Testis (tissue), 3 donors: ENCODE data around the gene COPS2. TPM values are rescaled to one million over a fixed set of nuclear protein-coding genes. Genes with fewer than 3 reads are reported as not detected.

Experiments
- DNase-seq: peaks from one replicate; pipeline ENCODE4 v3.0.0-alpha.2; 2019
- H3K27ac ChIP-seq, 2 donors: fragments of 200-600 bp; sonication (generic); one replicate each; pipeline ENCODE4 v1.5.1; 2019
- H3K27me3 ChIP-seq: fragments of 200-600 bp; sonication (generic); one replicate; pipeline ENCODE4 v1.5.1; 2019
- H3K36me3 ChIP-seq: fragments of 200-600 bp; sonication (generic); one replicate; pipeline ENCODE4 v1.5.1; 2017; ENCODE audit warnings: low read depth; ENCODE audit errors: missing control alignments
- H3K4me1 ChIP-seq: fragments of 200-600 bp; sonication (generic); one replicate; pipeline ENCODE4 v1.5.1; 2019
- H3K4me3 ChIP-seq, 2 donors: fragments of 200-600 bp; sonication (generic); one replicate each; pipeline ENCODE4 v1.5.1; 2017 to 2019
- H3K9me3 ChIP-seq: fragments of 200-600 bp; sonication (generic); one replicate; pipeline ENCODE4 v1.5.1; 2017
- POLR2A ChIP-seq: fragments of 450-650 bp; IDR thresholded peaks from one replicate; pipeline ENCODE4 v1.6.1; 2017; ENCODE audit warnings: antibody characterized with exemption, mild to moderate bottlenecking, moderate library complexity
- WGBS, 2 donors: methylation state at CpG; one replicate each; pipeline ENCODE4 v1.1.5; 2018; 5-methylcytosine and 5-hydroxymethylcytosine counted together
- intact Hi-C: fragments of 100-400 bp; cut with DNase I; formaldehyde crosslinking; loops from one replicate; pipeline ENCODE4 v1.15.1; 2023; ENCODE audit warnings: low total_unique reads
- polyA plus RNA-seq: library from polyadenylated mRNA; stranded (reverse); fragments of 350-450 nt; fragmentation: Illumina TruSeq; extraction: RNeasy Lipid Tissue Mini Kit (QIAGEN cat#74804); gene quantifications from one replicate; pipeline ENCODE4 v1.2.3, GENCODE V29; 2014; ENCODE audit warnings: low read depth, low replicate concordance; ENCODE audit not compliant: insufficient read depth
- total RNA-seq, 2 donors: library from RNA; depleted of rRNA; stranded (reverse); fragments of >200 nt; gene quantifications; one replicate each; pipeline ENCODE4 v1.2.3, GENCODE V29; 2016
- TF ChIP-seq, protein P1 (sequence below), 3 experiments: fragments of 450-650 bp in 2 of 3; fragments of 200-600 bp in 1 of 3; sonication (generic) in 1 of 3; IDR thresholded peaks; one replicate each; pipeline ENCODE4 v1.5.1; 2016 to 2019; ENCODE audit warnings: antibody characterized with exemption in 3 of 3, mild to moderate bottlenecking in 2 of 3, moderate library complexity in 1 of 3

COPS2 gene
- total and polyA plus RNA-seq, 3 donors from 2014 or later: 55.4 to 65.0 (median 62.4) TPM

DNA sequence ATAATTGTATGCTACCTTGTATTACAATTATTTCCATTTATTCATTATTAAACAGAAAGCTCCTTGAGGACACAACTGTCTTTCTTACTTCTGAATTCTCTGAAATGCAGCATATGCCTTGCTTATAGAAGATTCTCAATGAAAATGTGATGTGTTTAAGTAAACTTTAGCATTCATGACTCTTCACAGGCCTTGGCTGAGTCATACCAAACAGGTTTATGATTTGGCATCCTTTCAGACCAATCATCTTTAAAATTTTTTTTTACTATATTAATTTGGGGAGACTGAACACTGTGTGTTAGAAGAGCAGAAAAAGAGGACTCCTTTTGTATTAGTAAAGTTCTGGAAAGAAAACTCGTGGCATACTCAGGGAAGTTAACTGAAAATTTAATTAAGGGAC, 8.3 kb upstream of the COPS2 start:
- Histone ChIP-seq H3K4me1 (no peaks in the 10 kb centered on the region), H3K9me3 (no peaks in the 10 kb centered on the region), H3K27me3 (no peaks in the 10 kb centered on the region), H3K36me3 (no peaks in the 10 kb centered on the region), H3K4me3 (no peak overlapping the region), H3K27ac (no peak overlapping the region)
- DNase-seq: no peak
- TF ChIP-seq, protein P1, sequence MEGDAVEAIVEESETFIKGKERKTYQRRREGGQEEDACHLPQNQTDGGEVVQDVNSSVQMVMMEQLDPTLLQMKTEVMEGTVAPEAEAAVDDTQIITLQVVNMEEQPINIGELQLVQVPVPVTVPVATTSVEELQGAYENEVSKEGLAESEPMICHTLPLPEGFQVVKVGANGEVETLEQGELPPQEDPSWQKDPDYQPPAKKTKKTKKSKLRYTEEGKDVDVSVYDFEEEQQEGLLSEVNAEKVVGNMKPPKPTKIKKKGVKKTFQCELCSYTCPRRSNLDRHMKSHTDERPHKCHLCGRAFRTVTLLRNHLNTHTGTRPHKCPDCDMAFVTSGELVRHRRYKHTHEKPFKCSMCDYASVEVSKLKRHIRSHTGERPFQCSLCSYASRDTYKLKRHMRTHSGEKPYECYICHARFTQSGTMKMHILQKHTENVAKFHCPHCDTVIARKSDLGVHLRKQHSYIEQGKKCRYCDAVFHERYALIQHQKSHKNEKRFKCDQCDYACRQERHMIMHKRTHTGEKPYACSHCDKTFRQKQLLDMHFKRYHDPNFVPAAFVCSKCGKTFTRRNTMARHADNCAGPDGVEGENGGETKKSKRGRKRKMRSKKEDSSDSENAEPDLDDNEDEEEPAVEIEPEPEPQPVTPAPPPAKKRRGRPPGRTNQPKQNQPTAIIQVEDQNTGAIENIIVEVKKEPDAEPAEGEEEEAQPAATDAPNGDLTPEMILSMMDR (IDR thresholded peaks at IDR 0.05): no peak
- TF ChIP-seq POLR2A: no peak
- WGBS, 2 donors: 89 to 91% methylated on average over 1 of the region's 1 CpG
- intact Hi-C loops: no loop called here

DNA sequence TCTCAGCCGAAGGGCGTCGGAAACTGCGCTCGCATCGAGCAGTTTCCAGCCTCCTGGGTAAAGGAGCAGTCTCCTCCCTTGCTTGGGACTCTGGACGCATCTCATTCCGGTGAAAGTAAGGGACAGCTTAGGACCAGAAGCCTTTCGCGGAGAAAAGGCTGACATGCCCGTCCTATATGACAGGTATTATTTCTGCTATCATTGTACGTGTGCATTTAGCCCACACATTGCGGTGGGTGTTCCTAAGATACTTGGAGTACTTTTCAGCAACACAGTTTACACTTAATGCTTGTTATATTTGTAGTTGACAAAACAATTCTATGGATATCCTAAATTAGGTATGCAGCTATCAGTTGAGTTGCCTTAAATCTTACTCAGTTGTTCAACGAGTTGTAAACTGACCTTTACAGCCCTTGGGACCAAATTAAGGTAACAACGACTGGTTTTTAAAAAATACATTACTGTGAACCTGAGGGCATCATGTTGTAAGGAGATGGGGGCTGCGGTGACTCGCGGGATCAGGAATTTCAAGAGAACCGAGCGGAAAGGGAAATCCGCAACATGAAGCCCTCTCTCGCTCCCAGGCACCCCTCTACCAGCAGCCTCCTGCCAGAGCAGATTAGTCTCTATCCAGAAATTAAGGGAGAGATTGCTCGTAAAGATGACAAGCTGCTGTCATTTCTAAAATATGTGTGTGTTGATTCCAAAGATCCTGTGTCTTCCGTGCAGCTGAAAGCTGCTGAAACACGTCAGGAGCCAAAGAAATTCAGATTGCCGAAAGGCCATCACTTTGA, 632 bp upstream of the COPS2 start:
- peak overlapping the region in 1 of 2 donors; percentile 95 for H3K27ac ChIP-seq
- no peaks in the 10 kb centered on the region for H3K36me3 ChIP-seq
- intact Hi-C loops: no loop called here
- H3K27me3 ChIP-seq: no peaks in the 10 kb centered on the region
- H3K4me1 ChIP-seq: peaks cover 10% of the 10 kb centered on the region
- no peaks in the 10 kb centered on the region for H3K9me3 ChIP-seq
- H3K4me3 ChIP-seq: peak overlapping the region; percentile 93 to 96
- DNase-seq: peak; percentile 24
- WGBS, 2 donors: 0% methylated on average over 20 to 26 of the region's 26 CpGs
- TF ChIP-seq POLR2A: peak; percentile 2
- TF ChIP-seq, protein P1 (IDR thresholded peaks at IDR 0.05): no peak

DNA sequence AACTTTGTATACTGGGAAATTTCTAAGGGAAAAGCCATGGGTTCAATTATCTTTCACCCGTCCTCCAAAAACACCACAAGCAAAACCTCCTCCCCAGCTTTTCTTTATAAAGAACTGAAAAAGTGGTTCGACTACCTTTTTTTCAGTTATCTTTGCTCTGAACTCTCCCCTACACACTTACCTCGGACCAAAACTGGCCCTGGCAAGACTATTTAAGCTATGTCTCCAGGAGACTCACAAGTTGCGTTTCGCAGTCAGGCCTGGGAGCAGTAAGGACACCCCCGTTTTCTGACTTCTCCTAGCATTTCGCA, 645 bp downstream of the COPS2 start:
- 0% methylated on average over 7 of the region's 7 CpGs for WGBS, 2 donors
- H3K27me3 ChIP-seq: no peaks in the 10 kb centered on the region
- no peaks in the 10 kb centered on the region for H3K36me3 ChIP-seq
- no peak for TF ChIP-seq POLR2A
- H3K4me3 ChIP-seq: peak overlapping the region; percentile 93 to 96
- H3K9me3 ChIP-seq: no peaks in the 10 kb centered on the region
- H3K4me1 ChIP-seq: peaks cover 10% of the 10 kb centered on the region
- intact Hi-C loops: no loop called here
- peak overlapping the region; percentile 95 for H3K27ac ChIP-seq
- no peak for DNase-seq

DNA sequence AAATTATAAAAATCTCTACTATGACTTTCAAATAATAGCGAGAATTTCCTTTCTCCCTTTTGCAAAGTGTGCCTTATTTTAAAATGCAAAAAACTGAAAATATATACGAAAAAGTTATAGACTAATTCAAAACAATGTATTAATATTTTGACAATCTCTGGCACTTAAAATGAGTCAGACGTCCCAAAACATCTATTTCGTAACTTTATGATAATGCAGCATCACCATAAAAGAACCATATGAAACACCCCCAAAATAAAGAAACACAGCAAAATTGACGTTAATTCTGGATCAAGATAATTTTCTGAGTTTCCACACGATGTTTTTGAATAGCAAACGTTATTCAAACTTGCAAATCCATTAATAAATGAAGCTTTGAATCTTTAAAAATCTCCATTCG, 1.0 kb downstream of the COPS2 start:
- DNase-seq: no peak
- intact Hi-C loops: no loop called here
- WGBS, 2 donors: 13% methylated on average over 8 of the region's 8 CpGs
- Histone ChIP-seq H3K4me3 (peak overlapping the region; percentile 93 to 96), H3K27me3 (no peaks in the 10 kb centered on the region), H3K27ac (peak overlapping the region; percentile 95), H3K4me1 (peaks cover 10% of the 10 kb centered on the region), H3K9me3 (no peaks in the 10 kb centered on the region), H3K36me3 (no peaks in the 10 kb centered on the region)
- TF ChIP-seq POLR2A: no peak
- TF ChIP-seq, protein P1 (IDR thresholded peaks at IDR 0.05): no peak

- intact Hi-C loops: no loop called here
- Histone ChIP-seq H3K4me1 (peaks cover 10% of the 10 kb centered on the region), H3K36me3 (no peaks in the 10 kb centered on the region), H3K9me3 (no peaks in the 10 kb centered on the region), H3K4me3 (no peak overlapping the region), H3K27ac (no peak overlapping the region), H3K27me3 (no peaks in the 10 kb centered on the region)
- TF ChIP-seq, protein P1 (IDR thresholded peaks at IDR 0.05): no peak
- TF ChIP-seq POLR2A: no peak
- 90 to 92% methylated on average over 9 of the region's 9 CpGs for WGBS, 2 donors
- no peak for DNase-seq
These were observed 2.7 kb downstream of the COPS2 start for GRCh38 chr15:49152552-49153312.
